DND-41 (cell line): ENCODE data around the gene TRIM67.

Source experiments
- ATAC-seq: fragments of 200-7000 bp; cut with Tn5 transposase; 3 replicates; pipeline ENCODE4 v1.9.1; 2021; ENCODE audit warnings: low read depth; ENCODE audit not compliant: insufficient read depth
- DNase-seq: peaks from one replicate; pipeline ENCODE4 v3.0.0-alpha.2; 2020
- H2AFZ ChIP-seq: 2 replicates; pipeline ENCODE4 v1.6.0; 2012; ENCODE audit warnings: low read depth, low read length
- H3K27ac ChIP-seq: 2 replicates; pipeline ENCODE4 v1.5.1; 2012; ENCODE audit warnings: low read length, inconsistent platforms
- H3K27me3 ChIP-seq: fragments of 200-600 bp; sonication (generic); 2 replicates; pipeline ENCODE4 v1.6.0; 2012; ENCODE audit warnings: low read length, mild to moderate bottlenecking, inconsistent platforms; ENCODE audit not compliant: insufficient read depth, poor library complexity
- H3K36me3 ChIP-seq: 2 replicates; pipeline ENCODE4 v1.5.1; 2012; ENCODE audit warnings: low read length, inconsistent platforms; ENCODE audit not compliant: insufficient read depth
- H3K4me1 ChIP-seq: 2 replicates; pipeline ENCODE4 v1.5.1; 2012; ENCODE audit warnings: mild to moderate bottlenecking, low read length; ENCODE audit not compliant: insufficient read depth
- H3K4me2 ChIP-seq: 2 replicates; pipeline ENCODE4 v1.6.0; 2012; ENCODE audit warnings: mild to moderate bottlenecking, moderate library complexity, low read length, inconsistent platforms; ENCODE audit not compliant: insufficient read depth
- H3K4me3 ChIP-seq, 2 experiments: fragments of 200-600 bp in 1 of 2; shearing (Covaris generic) in 1 of 2; 2 replicates each; pipeline ENCODE4 v1.5.1; 2012 to 2016; ENCODE audit warnings: inconsistent platforms in 2 of 2, low read length in 2 of 2, mild to moderate bottlenecking in 2 of 2, low read depth in 1 of 2, moderate library complexity in 1 of 2
- H3K79me2 ChIP-seq: 2 replicates; pipeline ENCODE4 v1.6.0; 2012; ENCODE audit warnings: low read length, inconsistent platforms; ENCODE audit not compliant: insufficient read depth
- H3K9ac ChIP-seq: 2 replicates; pipeline ENCODE4 v1.6.0; 2012; ENCODE audit warnings: low read depth, mild to moderate bottlenecking, inconsistent platforms, low read length, moderate library complexity
- H3K9me3 ChIP-seq: 2 replicates; pipeline ENCODE4 v1.5.1; 2012; ENCODE audit warnings: low read length, moderate library complexity, mild to moderate bottlenecking, inconsistent platforms; ENCODE audit not compliant: insufficient read depth, severe bottlenecking
- H4K20me1 ChIP-seq: 2 replicates; pipeline ENCODE4 v1.6.0; 2012; ENCODE audit warnings: low read length; ENCODE audit not compliant: insufficient read depth
- EZH2 ChIP-seq: IDR thresholded peaks from 3 replicates; pipeline ENCODE4 v1.6.1; 2012; ENCODE audit warnings: borderline replicate concordance, low read depth, mild to moderate bottlenecking, moderate library complexity, low read length, inconsistent platforms; ENCODE audit not compliant: severe bottlenecking
- TF ChIP-seq, protein P1 (sequence below): IDR thresholded peaks from 2 replicates; pipeline ENCODE4 v1.5.1; 2012; ENCODE audit warnings: borderline replicate concordance, low read length, moderate library complexity, mild to moderate bottlenecking; ENCODE audit not compliant: poor library complexity, severe bottlenecking; ENCODE audit errors: extremely low read depth

TRIM67 gene

DNA sequence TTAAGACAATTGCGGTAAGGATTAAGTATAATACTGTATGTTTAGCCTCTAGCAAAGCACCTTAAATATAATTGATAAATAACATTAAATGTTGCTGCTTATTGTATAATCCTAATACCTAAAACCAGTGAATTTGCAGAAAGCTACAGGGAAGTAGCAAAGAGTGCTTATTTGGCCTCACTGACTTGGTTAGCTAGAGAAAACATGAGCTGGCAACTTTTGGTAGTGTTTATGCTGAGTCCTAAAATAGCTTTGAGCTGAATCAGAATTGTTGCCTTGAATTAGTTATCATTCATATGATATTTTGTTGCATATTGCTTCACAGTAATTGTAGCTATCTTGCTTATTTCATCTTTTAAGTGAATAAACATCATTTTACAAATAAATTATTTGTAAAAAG lies 3.5 kb downstream of the TRIM67 start:
- TF ChIP-seq EZH2, result no peak
- TF ChIP-seq, protein P1, sequence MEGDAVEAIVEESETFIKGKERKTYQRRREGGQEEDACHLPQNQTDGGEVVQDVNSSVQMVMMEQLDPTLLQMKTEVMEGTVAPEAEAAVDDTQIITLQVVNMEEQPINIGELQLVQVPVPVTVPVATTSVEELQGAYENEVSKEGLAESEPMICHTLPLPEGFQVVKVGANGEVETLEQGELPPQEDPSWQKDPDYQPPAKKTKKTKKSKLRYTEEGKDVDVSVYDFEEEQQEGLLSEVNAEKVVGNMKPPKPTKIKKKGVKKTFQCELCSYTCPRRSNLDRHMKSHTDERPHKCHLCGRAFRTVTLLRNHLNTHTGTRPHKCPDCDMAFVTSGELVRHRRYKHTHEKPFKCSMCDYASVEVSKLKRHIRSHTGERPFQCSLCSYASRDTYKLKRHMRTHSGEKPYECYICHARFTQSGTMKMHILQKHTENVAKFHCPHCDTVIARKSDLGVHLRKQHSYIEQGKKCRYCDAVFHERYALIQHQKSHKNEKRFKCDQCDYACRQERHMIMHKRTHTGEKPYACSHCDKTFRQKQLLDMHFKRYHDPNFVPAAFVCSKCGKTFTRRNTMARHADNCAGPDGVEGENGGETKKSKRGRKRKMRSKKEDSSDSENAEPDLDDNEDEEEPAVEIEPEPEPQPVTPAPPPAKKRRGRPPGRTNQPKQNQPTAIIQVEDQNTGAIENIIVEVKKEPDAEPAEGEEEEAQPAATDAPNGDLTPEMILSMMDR, result no peak
- ATAC-seq (no peak), DNase-seq (no peak)
- Histone ChIP-seq H2AFZ (no peak overlapping the region), H3K4me2 (no peak overlapping the region), H3K27ac (no peak overlapping the region), H3K4me1 (no peaks in the 10 kb centered on the region), H3K27me3 (no peaks in the 10 kb centered on the region), H4K20me1 (no peaks in the 10 kb centered on the region), H3K36me3 (no peaks in the 10 kb centered on the region), H3K79me2 (no peaks in the 10 kb centered on the region), H3K4me3 (no peak overlapping the region), H3K9ac (no peak overlapping the region), H3K9me3 (no peaks in the 10 kb centered on the region)

DNA sequence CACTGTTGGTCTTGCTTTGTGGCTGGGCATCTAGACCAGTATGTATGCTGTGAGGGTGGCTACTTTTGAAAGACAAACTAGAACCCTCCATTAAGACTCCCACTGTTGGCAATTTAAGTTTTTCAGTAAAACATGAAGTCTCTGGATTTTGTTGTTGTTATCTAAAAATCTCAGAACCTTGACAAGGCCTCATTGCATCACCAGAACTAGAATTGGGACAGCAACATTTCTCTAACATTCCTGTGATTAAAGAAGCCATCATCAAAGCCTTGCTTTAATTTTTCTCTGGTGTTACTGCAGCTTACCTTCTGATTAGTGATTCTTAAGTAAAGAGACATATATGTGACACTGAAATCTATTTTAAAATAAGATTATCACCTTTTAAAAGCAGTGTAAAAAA lies 4.5 kb downstream of the TRIM67 start:
- Histone ChIP-seq H3K27me3 (no peaks in the 10 kb centered on the region), H4K20me1 (no peaks in the 10 kb centered on the region), H3K4me1 (no peaks in the 10 kb centered on the region), H3K79me2 (no peaks in the 10 kb centered on the region), H2AFZ (no peak overlapping the region), H3K36me3 (no peaks in the 10 kb centered on the region), H3K27ac (no peak overlapping the region), H3K9me3 (no peaks in the 10 kb centered on the region), H3K4me3 (no peak overlapping the region), H3K9ac (no peak overlapping the region), H3K4me2 (no peak overlapping the region)
- no peak for TF ChIP-seq EZH2
- TF ChIP-seq, protein P1, result no peak
- no peak for DNase-seq
- no peak for ATAC-seq

DNA sequence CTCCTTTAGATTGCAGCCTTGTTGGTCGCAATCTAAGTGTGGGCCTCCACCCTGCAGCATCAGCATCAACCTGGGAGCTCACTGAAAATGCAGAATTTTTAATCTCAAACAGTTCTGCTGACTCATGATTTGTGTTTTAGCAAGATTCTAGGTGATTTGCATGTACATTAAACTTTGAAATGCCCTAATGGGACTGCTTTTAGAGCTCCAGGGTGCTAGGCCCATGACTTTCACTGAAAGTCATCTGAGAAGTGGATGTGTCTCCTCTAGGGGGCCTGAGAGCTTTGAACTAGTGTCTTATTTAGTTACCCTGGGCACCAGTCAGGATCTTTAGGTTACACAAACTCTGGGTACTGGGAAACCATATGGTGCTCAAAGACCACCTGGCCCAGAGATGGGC lies 9.0 kb downstream of the TRIM67 start:
- H3K36me3 ChIP-seq, result no peaks in the 10 kb centered on the region
- no peak for DNase-seq
- no peak overlapping the region for H3K4me2 ChIP-seq
- H4K20me1 ChIP-seq, result no peaks in the 10 kb centered on the region
- no peak overlapping the region for H3K4me3 ChIP-seq
- H3K9ac ChIP-seq, result no peak overlapping the region
- no peak overlapping the region for H3K27ac ChIP-seq
- peaks cover 8% of the 10 kb centered on the region for H3K27me3 ChIP-seq
- TF ChIP-seq, protein P1, result peak; percentile 29
- TF ChIP-seq EZH2, result no peak
- H3K9me3 ChIP-seq, result no peaks in the 10 kb centered on the region
- H2AFZ ChIP-seq, result no peak overlapping the region
- ATAC-seq, result no peak
- H3K79me2 ChIP-seq, result no peaks in the 10 kb centered on the region
- H3K4me1 ChIP-seq, result no peaks in the 10 kb centered on the region
